Embryonic facial prominence (tissue), 1 donor: ENCODE measurements around the gene HIBADH.
"Not testable (repeated sequence)": the region's sequence is repeated elsewhere in the genome, so short reads cannot be mapped to it uniquely, and the experiment has no call there.

Experiments
- DNase-seq: peaks from one replicate; pipeline ENCODE4 v3.0.0-alpha.2; 2016; ENCODE audit errors: extremely low spot score

Gene HIBADH

GRCh38 chr7:27678617-27679260 lies 16.1 kb upstream of the HIBADH start:
- DNase-seq: no peak

GRCh38 chr7:27677912-27678612 lies 15.4 kb upstream of the HIBADH start:
- DNase-seq: no peak

GRCh38 chr7:27674126-27674525 lies 11.4 kb upstream of the HIBADH start:
- DNase-seq: not testable (repeated sequence)

DNA sequence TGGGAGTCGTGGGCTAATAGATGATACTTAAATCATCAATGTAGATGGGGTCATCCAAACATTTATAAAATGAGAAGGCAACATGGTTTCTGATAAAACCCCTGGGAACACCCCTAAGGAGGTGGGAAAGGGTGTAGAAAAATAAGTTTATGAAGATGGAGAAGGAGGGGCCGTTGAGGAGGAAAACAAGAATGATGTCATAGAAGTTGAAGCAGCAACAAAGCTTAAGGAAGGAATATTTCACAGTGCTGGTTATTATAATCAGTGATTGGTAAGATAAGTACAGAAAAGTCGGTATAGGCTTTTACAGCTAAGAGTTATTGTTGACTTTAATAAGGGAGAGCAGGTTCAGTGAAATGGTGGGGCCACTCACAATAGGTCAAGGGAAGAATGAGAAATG lies 9.0 kb upstream of the HIBADH start:
- DNase-seq: no peak

GRCh38 chr7:27670676-27671075 lies 8.0 kb upstream of the HIBADH start:
- DNase-seq: no peak

DNA sequence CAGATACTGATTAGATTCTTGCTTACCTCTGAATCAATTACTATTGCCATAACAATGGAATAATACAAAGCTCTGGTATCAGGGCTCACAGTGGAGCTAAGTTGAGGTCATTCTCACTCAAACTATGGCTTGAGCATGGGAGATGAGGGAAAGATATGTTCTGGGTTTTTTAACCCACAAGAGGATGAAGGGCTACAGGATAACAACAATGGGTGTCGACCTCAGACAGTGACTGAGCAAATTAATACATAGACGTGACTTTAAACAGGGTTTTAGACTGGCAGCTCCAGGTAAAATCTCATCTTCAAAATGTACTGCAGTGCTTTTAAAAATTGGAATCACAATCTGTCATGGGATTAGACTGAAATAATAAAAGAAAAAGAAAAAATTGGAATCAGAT lies 7.5 kb upstream of the HIBADH start:
- no peak for DNase-seq

DNA sequence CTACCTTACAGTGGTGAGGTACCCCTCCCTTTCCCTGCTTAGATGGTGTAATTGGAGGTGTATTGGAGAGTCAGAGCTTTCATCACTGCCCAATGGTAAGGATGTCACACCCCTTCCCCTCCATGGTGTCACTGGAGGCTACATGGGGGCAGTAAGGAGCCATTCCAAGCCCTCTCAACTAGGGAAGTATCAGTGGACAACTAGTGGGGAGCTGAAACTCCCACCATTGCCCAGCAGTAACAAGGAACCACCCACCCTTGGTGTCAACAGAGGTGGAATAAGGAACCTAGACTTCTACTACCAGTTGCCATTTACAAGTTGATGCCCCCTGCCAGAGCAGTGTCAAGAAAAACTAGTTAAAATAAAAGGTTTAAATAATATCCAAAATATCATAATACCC lies 2.8 kb upstream of the HIBADH start:
- DNase-seq: no peak

DNA sequence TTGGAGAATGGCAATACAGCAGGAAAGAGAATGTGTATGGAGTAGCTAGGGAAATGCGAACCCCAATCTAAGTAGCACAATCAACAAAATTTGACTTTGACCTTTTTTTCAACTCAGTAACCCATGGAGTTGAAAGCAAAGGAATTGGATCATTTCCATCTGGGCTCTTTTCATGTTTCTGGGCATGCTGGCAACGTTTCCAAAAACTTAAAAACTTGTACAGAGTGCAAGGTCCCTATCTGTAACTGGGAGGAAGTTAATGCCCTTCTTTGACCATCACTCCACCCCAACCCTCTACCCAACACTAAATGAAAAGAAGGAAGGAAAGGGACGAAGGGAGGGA lies 1.3 kb upstream of the HIBADH start:
- no peak for DNase-seq

- no peak for DNase-seq
Measured at GRCh38 chr7:27661811-27662489, 733 bp downstream of the HIBADH start.

DNA sequence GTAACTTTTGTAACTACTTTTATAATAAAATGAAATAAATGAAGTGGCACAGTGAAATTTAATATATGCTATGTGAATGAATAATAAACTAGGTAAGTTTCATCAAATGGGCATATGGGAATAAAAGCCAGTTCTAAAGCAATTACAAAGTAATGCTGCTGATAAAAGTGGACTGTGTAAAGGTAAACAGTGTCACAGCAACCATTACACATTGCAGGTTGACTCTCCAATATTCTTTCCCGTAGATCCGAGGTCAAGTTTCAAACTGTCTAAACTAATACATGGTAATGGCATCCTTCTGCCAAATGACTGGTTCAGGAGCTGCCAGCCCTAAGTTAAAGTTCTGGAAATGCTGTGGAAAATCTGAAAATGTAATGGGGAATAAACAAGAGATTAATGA lies 6.0 kb downstream of the HIBADH start:
- DNase-seq: no peak

GRCh38 chr7:27655184-27655583 lies 7.5 kb downstream of the HIBADH start:
- no peak for DNase-seq

DNA sequence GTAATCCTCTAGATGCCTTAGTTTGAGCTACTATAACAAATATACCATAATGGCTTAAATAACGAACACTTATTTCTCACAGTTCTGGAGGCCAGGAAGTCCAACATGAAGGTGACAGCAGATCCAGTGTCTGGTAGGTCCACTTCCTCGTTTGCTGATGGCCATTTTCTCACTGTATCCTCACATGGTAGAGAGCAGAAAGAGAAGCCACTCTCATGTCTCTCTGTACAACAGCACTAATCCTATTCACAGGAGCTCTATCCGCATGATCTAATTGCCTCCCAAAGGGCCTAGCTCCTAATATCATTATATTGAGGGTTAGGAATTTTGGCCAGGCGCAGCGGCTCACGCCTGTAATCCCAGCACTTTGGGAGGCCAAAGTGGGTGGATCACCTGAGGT lies 10.2 kb downstream of the HIBADH start:
- no peak for DNase-seq

DNA sequence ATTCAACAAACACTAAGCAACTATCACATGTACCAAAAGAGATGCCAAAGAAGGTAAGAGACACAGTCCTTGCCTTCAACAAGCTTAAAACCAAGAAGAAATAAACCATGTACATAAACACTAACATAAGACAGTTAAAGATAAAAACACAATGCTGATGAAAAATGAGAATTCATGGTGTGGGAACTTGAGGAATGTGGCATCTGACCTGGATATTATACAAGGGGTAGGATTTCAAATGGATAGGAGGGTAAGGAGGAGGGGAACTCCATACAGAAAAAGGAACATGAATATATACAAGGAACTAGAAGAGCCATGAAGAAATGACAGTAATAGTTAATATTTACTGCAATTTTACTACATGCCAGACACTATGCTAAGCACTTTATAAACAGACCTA lies 11.0 kb downstream of the HIBADH start:
- no peak for DNase-seq

GRCh38 chr7:27650283-27650682 lies 12.4 kb downstream of the HIBADH start:
- no peak for DNase-seq

GRCh38 chr7:27647489-27647888 lies 15.2 kb downstream of the HIBADH start:
- DNase-seq: no peak

DNA sequence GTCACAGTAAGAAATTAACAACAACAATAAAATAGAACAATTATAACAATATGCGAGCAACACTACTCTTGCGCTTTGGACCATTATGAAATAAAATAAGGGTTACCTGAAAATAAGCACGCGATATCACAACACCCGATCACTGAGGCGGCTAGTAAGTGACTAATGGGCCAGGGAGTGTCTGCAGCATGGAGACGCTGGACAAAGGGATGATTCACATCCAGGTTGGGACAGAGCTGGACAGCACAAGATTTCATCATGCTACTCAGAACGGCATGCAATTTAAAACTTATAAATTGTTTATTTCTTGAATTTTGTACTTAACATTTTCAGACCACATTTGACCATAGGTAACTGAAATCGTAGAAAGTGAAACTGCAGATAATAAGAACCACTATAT lies 15.6 kb downstream of the HIBADH start:
- DNase-seq: no peak

DNA sequence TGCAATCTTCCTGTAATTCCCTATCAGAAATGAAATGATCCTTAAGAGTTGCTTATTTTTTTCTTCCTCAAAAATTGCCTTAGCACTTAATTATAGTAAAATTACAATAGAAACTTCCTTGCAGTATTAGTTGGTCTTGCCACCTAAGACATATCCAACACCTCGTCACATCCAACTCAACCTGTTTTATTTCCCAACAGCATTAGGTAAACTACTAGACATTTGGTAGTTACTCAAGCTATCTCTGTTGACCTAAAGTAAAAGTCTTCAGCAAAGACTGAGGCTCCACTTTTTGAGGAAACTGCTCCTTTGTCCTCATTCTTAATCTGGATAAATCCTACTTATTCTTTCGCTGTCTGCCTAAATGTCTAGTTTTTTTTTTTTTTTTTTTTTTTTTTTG lies 20.4 kb downstream of the HIBADH start:
- DNase-seq: no peak

DNA sequence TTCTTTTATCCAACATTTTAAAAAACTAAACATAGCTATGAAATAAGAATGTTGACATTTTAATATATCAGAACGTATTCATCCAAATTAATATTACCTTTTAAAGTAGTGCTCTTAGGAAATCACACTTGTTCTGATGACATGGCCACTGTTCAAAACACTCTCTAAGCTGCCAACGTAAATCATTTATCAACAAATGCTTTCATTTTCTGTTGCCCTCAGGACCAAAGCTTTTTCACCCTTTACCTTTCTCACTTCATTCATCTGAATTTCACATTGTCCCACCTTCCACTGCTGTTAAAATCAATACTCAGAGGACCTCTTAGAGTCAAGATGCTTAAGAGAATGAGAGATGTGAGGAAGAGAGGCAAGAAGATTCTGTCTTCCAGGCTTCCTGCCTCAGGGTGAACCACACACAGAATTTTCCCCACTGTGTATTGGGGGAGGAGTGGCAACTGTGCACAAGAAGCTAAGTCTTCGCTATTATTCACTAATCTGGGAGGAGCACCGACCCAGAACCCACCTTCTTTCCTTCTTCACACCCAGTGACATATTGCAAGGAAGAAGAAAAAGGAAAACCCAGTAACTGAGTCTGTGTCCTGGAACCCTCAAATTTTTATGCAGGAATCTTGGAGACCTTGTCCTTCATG lies 21.0 kb downstream of the HIBADH start:
- no peak for DNase-seq

GRCh38 chr7:27640884-27641574 lies 21.7 kb downstream of the HIBADH start:
- DNase-seq: no peak

DNA sequence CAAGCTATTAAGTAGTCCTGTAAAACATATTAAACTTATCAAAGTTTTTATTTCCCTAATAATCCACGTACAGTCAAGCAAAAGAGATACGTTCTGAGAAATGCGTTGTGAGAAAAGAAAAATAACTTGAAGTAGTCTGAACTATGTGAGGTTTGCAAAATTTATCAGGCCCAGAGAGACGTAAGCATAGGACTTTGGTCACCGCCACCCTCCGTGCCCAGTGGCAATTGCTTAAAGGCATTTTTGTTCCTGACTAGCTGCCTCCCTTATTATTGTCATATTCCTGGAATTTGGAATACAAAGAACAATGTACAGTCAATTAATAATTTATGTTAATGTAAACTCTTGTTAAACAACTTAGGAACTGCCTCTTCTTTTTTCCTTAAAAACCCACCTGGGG lies 22.8 kb downstream of the HIBADH start:
- DNase-seq: no peak

- not testable (repeated sequence) for DNase-seq
Measured at GRCh38 chr7:27639048-27639447, 23.6 kb downstream of the HIBADH start.

GRCh38 chr7:27636326-27637006 lies 26.2 kb downstream of the HIBADH start:
- DNase-seq: no peak
